Measurements from ENCODE around the gene AHI1. TPM values are rescaled to one million over a fixed set of nuclear protein-coding genes. Genes with fewer than 3 reads are reported as not detected.

The AHI1 gene
- polyA plus RNA-seq, 1 of the 3 experiments (the other 2 are of a cell fraction) = 7.3 TPM

DNA sequence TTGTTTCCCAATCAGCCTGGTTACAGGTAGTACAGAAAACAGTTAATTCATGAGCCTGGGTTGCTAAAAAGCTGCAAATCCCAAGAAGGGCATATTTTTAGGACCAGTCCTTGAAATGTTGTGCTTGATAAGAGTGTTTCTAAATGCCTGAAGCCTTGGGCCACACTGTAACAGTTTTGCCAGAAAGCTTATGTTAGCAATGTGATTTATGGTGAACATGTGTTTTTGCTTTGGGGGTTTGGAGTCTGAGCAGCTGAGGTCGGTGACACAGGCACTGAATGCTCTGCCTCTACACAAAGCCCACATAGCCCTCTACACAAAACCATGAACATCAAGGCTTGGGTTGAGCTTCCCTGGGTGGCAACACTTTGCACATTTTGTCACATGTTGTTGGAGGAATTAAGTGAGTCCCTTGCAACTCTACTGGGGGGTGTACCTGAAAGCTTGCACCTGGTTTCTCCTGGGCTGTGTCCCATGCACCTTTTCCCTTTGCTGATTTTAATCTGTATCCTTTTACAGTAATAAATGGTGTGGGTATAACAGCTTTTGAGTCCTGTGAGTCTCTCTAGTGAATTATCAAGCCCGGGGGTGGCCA, 22.2 kb downstream of the AHI1 start (continued):
- peak; percentile 83 for TF ChIP-seq FOXJ3 (CRISPR knock-in tag; IDR thresholded peaks at IDR 0.05)
- TF ChIP-seq TAF1 (IDR thresholded peaks at IDR 0.05; ENCODE audit: borderline replicate concordance, low read depth, low read length) = no peak

DNA sequence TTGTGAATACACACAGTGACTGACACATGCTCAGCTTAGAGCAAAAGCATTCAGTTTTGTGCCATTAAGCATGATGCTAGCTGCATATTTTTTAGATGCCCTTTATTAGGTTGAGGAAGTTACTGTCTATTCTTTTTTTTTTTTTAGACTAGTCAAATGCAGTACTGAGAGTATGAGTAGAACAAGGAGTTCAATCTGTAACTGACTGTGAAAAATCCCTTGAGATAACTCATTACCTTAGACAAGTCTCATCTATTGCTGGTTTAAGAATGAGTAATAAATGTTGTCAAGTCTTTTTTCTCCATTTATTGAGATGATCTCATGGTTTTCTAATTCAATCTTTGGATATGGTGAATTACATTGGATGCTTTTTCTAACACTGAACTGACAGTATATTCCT, 23.2 kb downstream of the AHI1 start:
- H3K4me1 ChIP-seq (ENCODE audit: control insufficient read depth in 1 of 2, insufficient read depth in 2 of 2, low read depth in 1 of 2, low read length in 1 of 2) = peaks cover 0 to 8% of the 10 kb centered on the region in 2 experiments; a peak in 2 of 4 replicates
- H3K9me2 ChIP-seq = no peaks in the 10 kb centered on the region
- no peaks in the 10 kb centered on the region for H3K79me2 ChIP-seq (ENCODE audit: insufficient read depth)
- ChIA-PET POLR2A (no interaction called here), CTCF (interaction anchor here (0.8 to 4.4 kb wide), 3 partner anchors 21 to 752 kb away, joined by 3 to 14 read pairs (median 7); no protein-coding TSS in a partner anchor)
- no peak overlapping the region; a peak in 2 of 4 replicates for H3K27ac ChIP-seq (ENCODE audit: low read depth in 2 of 2, low read length in 1 of 2)
- no peaks in the 10 kb centered on the region for H3K27me3 ChIP-seq (ENCODE audit: insufficient read depth)
- no peak for DNase-seq
- H3K36me3 ChIP-seq (replicated peaks in 1 of 2; ENCODE audit: control insufficient read depth in 1 of 2, insufficient read depth in 2 of 2, low read length in 1 of 2) = peaks cover 2 to 13% of the 10 kb centered on the region in 2 experiments
- H3K4me3 ChIP-seq (ENCODE audit: low read depth in 2 of 2, low read length in 1 of 2) = no peak overlapping the region
- TF ChIP-seq MAX (IDR thresholded peaks at IDR 0.05; ENCODE audit: low read depth) = no peak
- TF ChIP-seq PBX3 (IDR thresholded peaks at IDR 0.05) = no peak
- no peak for TF ChIP-seq RCOR1 (IDR thresholded peaks at IDR 0.05; ENCODE audit: low read length)
- TF ChIP-seq FOXM1 (IDR thresholded peaks at IDR 0.05; ENCODE audit: low read depth) = no peak
- no peak for TF ChIP-seq JUND (IDR thresholded peaks at IDR 0.05)
- TF ChIP-seq USF2 (IDR thresholded peaks at IDR 0.05; ENCODE audit: borderline replicate concordance, low read depth, low read length) = no peak
- TF ChIP-seq YY1 (IDR thresholded peaks at IDR 0.05; ENCODE audit: low read depth) = no peak
- no peak for TF ChIP-seq TEAD4 (IDR thresholded peaks at IDR 0.05; ENCODE audit: borderline replicate concordance, insufficient read depth)
- TF ChIP-seq RXRA (IDR thresholded peaks at IDR 0.05; ENCODE audit: borderline replicate concordance, low read depth) = no peak
- TF ChIP-seq NRF1 (IDR thresholded peaks at IDR 0.05; ENCODE audit: low read depth, low read length) = no peak
- no peak for TF ChIP-seq NFIC (IDR thresholded peaks at IDR 0.05; ENCODE audit: borderline replicate concordance)
- TF ChIP-seq ELF1 (IDR thresholded peaks at IDR 0.05) = no peak
- no peak for TF ChIP-seq MXI1 (IDR thresholded peaks at IDR 0.05; ENCODE audit: low read depth, low read length)
- no peak for TF ChIP-seq IRF3 (IDR thresholded peaks at IDR 0.05; ENCODE audit: low read depth, low read length)
- no peak for TF ChIP-seq EZH2phosphoT487 (IDR thresholded peaks at IDR 0.05; ENCODE audit: borderline replicate concordance, low read depth)
- no peak for TF ChIP-seq TCF12 (IDR thresholded peaks at IDR 0.05)
- TF ChIP-seq GATA2 (CRISPR knock-in tag; IDR thresholded peaks at IDR 0.05) = no peak
- no peak for TF ChIP-seq EP300 (IDR thresholded peaks at IDR 0.05; ENCODE audit: borderline replicate concordance in 1 of 2, low read depth in 1 of 2, low read length in 1 of 2)
- no peak for TF ChIP-seq SIN3A (IDR thresholded peaks at IDR 0.05; ENCODE audit: borderline replicate concordance, low read depth, low read length)
- H2AFZ ChIP-seq (ENCODE audit: low read depth) = no peak overlapping the region
- H3K9me3 ChIP-seq = no peaks in the 10 kb centered on the region
- H3F3A ChIP-seq (replicated peaks; ENCODE audit: insufficient read depth) = peaks cover 6% of the 10 kb centered on the region
- H3K4me2 ChIP-seq = no peak overlapping the region
- H3K9ac ChIP-seq = no peak overlapping the region
- H4K20me1 ChIP-seq (ENCODE audit: insufficient read depth) = no peaks in the 10 kb centered on the region
